Measurements from ENCODE around the gene XYLT1. TPM values are rescaled to one million over a fixed set of nuclear protein-coding genes. Genes with fewer than 3 reads are reported as not detected.

XYLT1 gene
- total RNA-seq (2011; cell fraction: chromatin; rRNA removed; ENCODE audit: low replicate concordance): 0.02 TPM in 1 of 2 replicates, not detected in the other
- total RNA-seq (2011; cell fraction: nucleolus; rRNA removed): not detected in 2 replicates
- under 0.01 TPM in 1 of 2 replicates, not detected in the other for total RNA-seq (2011; cell fraction: nucleoplasm; rRNA removed)
- total RNA-seq (2014; rRNA removed) (not detected in 2 replicates), total RNA-seq (2014; rRNA removed; fragmentation: Illumina TruSeq; extraction: Trizol) (not detected in 2 replicates), total RNA-seq (2015; rRNA removed; fragmentation: Illumina TruSeq; extraction: Trizol) (not detected in 2 replicates), total RNA-seq (2021) (0.04 and 0.09 TPM in 2 replicates), polyA plus RNA-seq (2011; rRNA removed) (not detected in 2 replicates), polyA plus RNA-seq (2014; fragmentation: Illumina TruSeq; extraction: Trizol) (not detected in 2 replicates), polyA plus RNA-seq (2014; fragmentation: Nextera tagmentation; extraction: Ambion mirVana) (under 1 TPM; 0.03 to 0.08 TPM), polyA plus RNA-seq (2014; rRNA removed) (0.03 TPM in 1 of 2 replicates, not detected in the other), polyA minus RNA-seq (2011; rRNA and poly(A)+ RNA removed) (not detected in 2 replicates), Bru-seq, nascent RNA (percentile 2 among the genes with signal in this experiment), BruChase-seq, experiment 1, labeled RNA remaining after a 2-hour chase (percentile 2 among the genes with signal in this experiment), BruChase-seq, experiment 2, labeled RNA remaining after a 6-hour chase (percentile 4 among the genes with signal in this experiment)
- not detected in 2 replicates for polyA plus RNA-seq (2011; cell fraction: cytosol; rRNA removed)
- not detected in 2 replicates for polyA plus RNA-seq (2011; cell fraction: nucleus; rRNA removed)
- polyA plus RNA-seq (2012): 0.12 and 0.21 TPM in 2 replicates
- not detected in 2 replicates for polyA minus RNA-seq (2011; cell fraction: cytosol; rRNA and poly(A)+ RNA removed)
- not detected in 2 replicates for polyA minus RNA-seq (2011; cell fraction: nucleus; rRNA and poly(A)+ RNA removed)
- long read RNA-seq, experiment 1, partial matches to known transcripts: 0 of 3 reads
- long read RNA-seq, experiment 1, other reads (novel, unspliced or antisense): 3 of 3 reads
- long read RNA-seq, experiment 2: 0 reads
- long read RNA-seq, experiment 3: 0 reads

DNA sequence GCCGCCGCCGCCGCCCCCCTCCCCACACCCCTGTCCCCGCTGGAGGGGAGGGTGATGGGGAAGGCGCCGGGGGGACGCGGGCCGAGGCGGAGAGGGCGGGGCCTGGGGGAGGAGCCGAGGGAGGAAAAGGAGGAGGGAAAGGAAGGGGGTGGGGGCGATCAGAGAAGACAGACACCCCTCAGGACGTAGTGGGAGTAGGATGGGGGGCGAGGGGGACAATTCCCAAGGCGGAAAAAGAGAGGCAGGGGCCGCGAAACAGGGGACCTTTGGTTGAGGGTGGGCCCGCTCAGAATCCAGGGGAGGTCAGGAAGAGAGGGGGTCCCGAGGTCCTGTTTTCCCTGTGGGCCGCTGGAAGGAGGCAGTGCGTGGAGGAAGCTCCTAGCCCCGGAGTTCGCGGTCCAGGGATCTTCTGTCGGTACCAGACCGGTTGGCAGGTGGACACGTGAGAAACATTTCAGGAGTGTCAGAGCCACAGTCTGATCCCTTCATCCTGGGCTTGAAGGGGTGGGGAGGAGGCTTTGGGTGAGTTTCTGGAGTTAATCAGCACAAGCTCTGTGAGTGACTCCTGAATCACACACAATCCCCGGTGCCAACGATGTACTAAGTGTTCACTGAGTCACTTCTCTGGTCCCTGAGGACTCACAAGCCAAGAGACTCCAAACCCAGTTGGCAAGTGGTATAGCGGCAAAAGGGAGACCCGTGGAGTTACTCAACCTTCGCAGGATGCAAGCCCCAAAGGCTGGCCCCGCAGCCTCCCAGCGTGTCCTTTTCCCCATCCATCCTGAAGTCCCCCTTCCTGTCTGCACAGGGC lies at the start of gene XYLT1:
XYLT1 (minus strand) TSS at position 53 of the 811 bp plus-strand sequence. CDS start 164 bp downstream, outside the sequence.
- Histone ChIP-seq H3K36me3 (ENCODE audit: control insufficient read depth, insufficient read depth, low read length) (no peaks in the 10 kb centered on the region), H3K79me2 (ENCODE audit: control insufficient read depth, insufficient read depth, low read length) (no peaks in the 10 kb centered on the region), H3K4me3 (peak within 1 kb of the TSS; percentile 6; the same call in 1 of the 2 replicates), H3K27me3 (ENCODE audit: control insufficient read depth in 2 of 2, insufficient read depth in 2 of 2, low read length in 2 of 2) (peaks cover 37 to 62% of the 10 kb centered on the region in 2 experiments), H4K20me1 (replicated peaks; ENCODE audit: control insufficient read depth, insufficient read depth, low read length) (peaks cover 12% of the 10 kb centered on the region), H3K4me1 (replicated peaks in 1 of 2; ENCODE audit: control insufficient read depth in 2 of 2, insufficient read depth in 2 of 2, low read length in 2 of 2) (peaks cover 0 to 10% of the 10 kb centered on the region in 2 experiments; a peak in 2 of 5 replicates), H3K9ac (ENCODE audit: insufficient read depth in 1 of 2, low read depth in 2 of 2, low read length in 2 of 2) (no peak within 1 kb of the TSS; a peak in 1 of 4 replicates), H3K9me3 (replicated peaks; ENCODE audit: control insufficient read depth, insufficient read depth, low read depth, low read length) (no peaks in the 10 kb centered on the region), H2AFZ (ENCODE audit: low read depth, low read length) (no peak within 1 kb of the TSS), H3K27ac (ENCODE audit: extremely low read depth, low read depth, low read length) (no peak within 1 kb of the TSS), H3K4me2 (ENCODE audit: insufficient read depth, low read length) (no peak within 1 kb of the TSS), H3K9me1 (ENCODE audit: control insufficient read depth, insufficient read depth, low read length) (no peaks in the 10 kb centered on the region)
- DNase-seq (ENCODE audit: extremely low read depth in 1 of 4, low spot score in 3 of 4): peak in 2 of 4 experiments; percentile 40 to 45
- in situ Hi-C loops (cut with MboI): no loop called here
- intact Hi-C loops (cut with micrococcal nuclease): no loop called here
- ATAC-seq: 0 out of 3 replicates have a peak, but pooled peaks have one; percentile 43
- CTCF ChIA-PET (ENCODE audit: low intra/inter-chr PET ratio): no interaction called here
- no peak for TF ChIP-seq PTRF (tag; IDR thresholded peaks at IDR 0.05)
- TF ChIP-seq SRSF3 (IDR thresholded peaks at IDR 0.05; ENCODE audit: insufficient read depth, low read length): no peak
- no peak for TF ChIP-seq DACH1 (IDR thresholded peaks at IDR 0.05; ENCODE audit: partially characterized antibody)
- no peak for TF ChIP-seq ZNF253 (CRISPR knock-in tag; conservative IDR thresholded peaks at IDR 0.05)
- TF ChIP-seq PHTF2 (CRISPR knock-in tag; IDR thresholded peaks at IDR 0.05): no peak
- no peak for TF ChIP-seq PATZ1 (CRISPR knock-in tag; IDR thresholded peaks at IDR 0.05; ENCODE audit: borderline replicate concordance)
- no peak for TF ChIP-seq ARID2 (IDR thresholded peaks at IDR 0.05)
- TF ChIP-seq STAT5A (IDR thresholded peaks at IDR 0.05; ENCODE audit: borderline replicate concordance, low read length): no peak
- TF ChIP-seq E2F6 (IDR thresholded peaks at IDR 0.05; ENCODE audit: borderline replicate concordance in 1 of 2, extremely low read depth in 1 of 2, insufficient read depth in 1 of 2, insufficient read length in 1 of 2, low read depth in 1 of 2, low read length in 1 of 2, poor library complexity in 1 of 2, severe bottlenecking in 1 of 2): no peak
- TF ChIP-seq HNRNPH1 (optimal IDR thresholded peaks at IDR 0.05; ENCODE audit: low read depth, low read length): no peak
- no peak for TF ChIP-seq ZNF24 (IDR thresholded peaks at IDR 0.05)
- TF ChIP-seq PURB (CRISPR knock-in tag; IDR thresholded peaks at IDR 0.05; ENCODE audit: low read depth): no peak
- no peak for TF ChIP-seq TAF7 (tag; IDR thresholded peaks at IDR 0.05)
- TF ChIP-seq RBFOX2 (IDR thresholded peaks at IDR 0.05; ENCODE audit: low read depth, low read length): no peak
- no peak for FAIRE-seq
- no TSS peak for BruUV-seq (replicated peaks)
- POLR2A ChIA-PET: no interaction called here
- WGBS (ENCODE audit: insufficient coverage, low coverage, missing lambda C conversion rate): 27% methylated on average over 13 of the region's 36 CpGs

Data from K562 (cell line).